GM18951 (cell line): ENCODE data around the gene TSSK2.

Experiments
- POLR2A ChIP-seq: IDR thresholded peaks from 4 replicates; pipeline ENCODE4 v1.6.1; 2011; ENCODE audit warnings: mild to moderate bottlenecking; ENCODE audit not compliant: insufficient read length, insufficient read depth; ENCODE audit errors: extremely low read depth
- in situ Hi-C: fragments of 300-500 bp; cut with MboI; formaldehyde crosslinking; loops from one replicate; pipeline ENCODE4 v1.12.0; 2022; ENCODE audit warnings: low sequenced_read_pairs, mixed read lengths, inconsistent platforms; ENCODE audit not compliant: unreplicated experiment

The TSSK2 gene

GRCh38 chr22:19169002-19169946 lies 38.2 kb downstream of the TSSK2 start:
- no peak for TF ChIP-seq POLR2A
- in situ Hi-C loops: no loop called here

GRCh38 chr22:19169947-19170318 lies 38.8 kb downstream of the TSSK2 start:
- in situ Hi-C loops: no loop called here
- TF ChIP-seq POLR2A: no peak

- in situ Hi-C loops: no loop called here
- TF ChIP-seq POLR2A: no peak
Measured at GRCh38 chr22:19172213-19173046, 41.3 kb downstream of the TSSK2 start.

GRCh38 chr22:19173047-19174035 lies 42.2 kb downstream of the TSSK2 start:
- no peak for TF ChIP-seq POLR2A
- in situ Hi-C loops: no loop called here

- in situ Hi-C loops: loop anchor here (25.0 kb wide), 1 partner anchor 463 kb away; no protein-coding TSS in a partner anchor
- TF ChIP-seq POLR2A: peak; percentile 20
Measured at GRCh38 chr22:19174106-19175025, 43.3 kb downstream of the TSSK2 start.

GRCh38 chr22:19175026-19175601 lies 44.0 kb downstream of the TSSK2 start:
- no peak for TF ChIP-seq POLR2A
- in situ Hi-C loops: loop anchor here (25.0 kb wide), 1 partner anchor 462 kb away; no protein-coding TSS in a partner anchor

- in situ Hi-C loops: loop anchor here (25.0 kb wide), 1 partner anchor 462 kb away; no protein-coding TSS in a partner anchor
- peak; percentile 9 for TF ChIP-seq POLR2A
Measured at GRCh38 chr22:19175602-19176174, 44.6 kb downstream of the TSSK2 start.

GRCh38 chr22:19176175-19176643 lies 45.1 kb downstream of the TSSK2 start:
- in situ Hi-C loops: loop anchor here (25.0 kb wide), 1 partner anchor 461 kb away; no protein-coding TSS in a partner anchor
- no peak for TF ChIP-seq POLR2A

- no peak for TF ChIP-seq POLR2A
- in situ Hi-C loops: loop anchor here (25.0 kb wide), 1 partner anchor 461 kb away; no protein-coding TSS in a partner anchor
Measured at GRCh38 chr22:19176732-19177131, 45.6 kb downstream of the TSSK2 start.
